Colon (tissue), 2 donors: Measurements from ENCODE around the gene FOXE3.

Experiments
- FAIRE-seq: peaks from 2 replicates; lab custom pipeline; 2012; peaks lifted over from hg19 to GRCh38; lab: Jason Lieb, UNC
- donor health status: control.
- donor health status: control.

Gene FOXE3

DNA sequence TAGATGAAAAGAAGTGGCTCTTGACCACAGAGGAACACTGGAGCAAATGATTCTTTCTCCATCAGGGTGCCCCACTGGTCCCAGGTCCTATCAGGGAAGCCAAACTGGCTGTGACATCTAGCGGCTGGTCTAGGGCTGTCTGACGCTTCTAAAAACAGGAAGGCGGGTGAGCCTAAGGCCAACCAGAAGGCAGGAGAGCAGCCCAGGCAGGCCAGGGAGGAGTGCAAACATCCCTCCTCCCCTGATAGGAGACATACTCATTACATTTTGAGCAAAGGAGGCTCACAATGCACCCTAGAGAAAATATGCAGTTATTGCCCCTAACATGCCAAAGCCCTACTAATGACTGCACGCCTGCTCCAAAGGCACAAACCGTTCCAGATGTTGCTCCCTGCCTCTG is 10.4 kb upstream of the FOXE3 start:
- FAIRE-seq = no peak

DNA sequence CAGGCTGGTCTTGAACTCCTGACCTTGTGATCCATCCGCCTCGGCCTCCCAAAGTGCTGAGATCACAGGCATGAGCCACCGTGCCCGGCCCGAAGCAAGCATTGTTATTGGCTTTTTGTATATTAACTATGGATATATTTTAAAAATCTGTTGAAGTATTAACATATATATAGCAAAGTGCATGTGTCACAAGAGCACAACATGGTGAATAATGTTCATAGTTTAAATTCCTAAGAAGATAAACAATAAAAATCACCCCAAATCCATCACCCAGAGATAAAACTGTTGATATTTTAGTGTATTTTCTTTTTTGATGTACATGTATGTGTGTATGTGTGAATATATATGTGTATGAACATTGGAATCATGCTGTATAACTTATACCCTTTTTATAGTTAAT is 9.1 kb upstream of the FOXE3 start:
- no peak for FAIRE-seq

DNA sequence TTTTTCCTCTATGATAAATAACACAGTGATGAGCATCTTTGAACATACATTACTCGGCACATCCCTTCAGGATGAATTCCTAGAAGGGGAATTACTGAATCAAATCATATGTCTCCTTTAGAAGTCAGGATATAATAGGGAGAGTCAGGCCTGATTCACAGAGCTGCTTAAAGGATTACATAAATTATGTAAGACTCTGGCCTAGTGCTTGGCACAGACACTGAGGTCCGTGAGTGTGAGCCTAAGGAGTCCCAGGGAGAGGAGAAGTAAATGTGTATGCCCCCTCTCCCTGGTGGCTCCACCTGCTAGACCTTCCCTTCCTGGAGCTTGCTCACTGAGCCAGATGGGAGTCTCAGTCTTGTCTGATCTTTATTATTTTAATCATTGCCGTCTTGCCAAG is 8.6 kb upstream of the FOXE3 start:
- no peak for FAIRE-seq

DNA sequence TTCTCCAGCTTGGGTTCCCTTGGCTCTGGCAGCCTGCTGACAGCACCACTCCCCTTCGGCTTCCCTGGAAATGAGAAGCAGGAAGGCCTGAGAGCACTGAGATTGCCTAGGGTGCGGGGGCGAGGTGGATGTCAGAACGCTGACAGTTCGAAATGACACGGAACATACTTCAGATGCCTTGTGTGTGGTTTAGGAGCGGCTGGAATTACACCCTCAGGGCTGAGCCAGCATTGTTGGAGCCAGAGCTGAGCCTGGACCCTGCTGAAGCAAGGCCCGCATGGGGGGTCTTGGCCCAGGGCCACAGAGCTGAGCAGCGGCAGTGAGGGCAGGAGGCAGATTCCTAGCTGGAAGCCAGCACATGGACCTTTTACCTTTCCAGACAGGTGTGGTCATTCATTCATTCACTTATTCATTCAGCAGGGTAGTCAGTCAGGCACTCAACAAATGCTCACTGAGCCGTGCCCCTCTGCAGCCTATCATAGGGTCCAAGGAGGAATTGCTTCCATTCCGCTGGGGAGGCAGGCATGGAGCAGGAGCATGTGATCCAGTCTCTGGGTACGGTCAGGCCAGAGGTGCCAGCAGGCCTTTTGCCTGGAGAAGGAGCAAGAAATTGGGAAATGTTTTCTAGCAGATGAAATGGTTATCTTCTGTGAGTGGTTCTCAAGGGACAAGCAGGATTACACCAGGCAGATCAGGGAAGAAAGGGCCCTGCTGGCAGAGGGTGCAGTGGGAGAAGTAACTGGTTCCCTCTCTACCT is 6.6 kb upstream of the FOXE3 start:
- no peak for FAIRE-seq

DNA sequence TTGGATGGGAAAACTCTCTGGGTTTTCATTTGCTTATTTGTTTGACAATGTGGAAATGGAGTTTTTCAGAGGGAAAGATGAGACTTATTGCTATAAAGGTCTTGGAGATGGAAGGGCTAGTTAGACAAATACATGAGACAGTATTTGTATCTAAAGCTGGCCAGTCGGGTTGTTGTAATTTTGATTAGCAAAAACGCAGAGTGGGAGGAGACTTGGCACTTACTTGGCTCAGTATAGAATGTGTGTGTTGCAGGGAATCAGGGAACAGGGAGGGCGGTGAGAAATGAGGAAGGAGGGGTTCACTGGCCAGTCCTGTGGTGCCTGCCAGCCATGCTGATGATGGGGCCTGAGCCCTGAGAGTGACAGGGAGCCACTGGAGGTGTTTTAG is 6.0 kb upstream of the FOXE3 start:
- FAIRE-seq = no peak

DNA sequence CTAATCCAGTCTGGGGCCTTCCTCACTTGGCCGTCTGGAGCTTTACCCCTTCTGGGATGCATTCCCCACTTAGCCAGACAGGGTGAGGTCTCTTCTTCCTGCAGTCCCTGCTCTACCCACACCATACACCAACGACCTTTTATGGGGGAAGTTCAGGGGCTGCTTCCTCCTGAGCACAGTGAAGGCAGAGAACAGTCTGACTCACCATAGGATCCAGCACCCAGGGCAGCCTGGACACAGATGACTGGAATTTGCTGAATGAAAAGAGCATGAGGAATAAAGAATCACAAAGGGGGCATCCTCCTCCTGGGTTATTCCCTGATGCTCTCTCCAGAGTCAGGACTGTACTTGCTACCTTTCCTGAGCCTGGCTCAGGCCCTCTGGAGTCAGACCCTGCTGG is 4.6 kb upstream of the FOXE3 start:
- FAIRE-seq = no peak

DNA sequence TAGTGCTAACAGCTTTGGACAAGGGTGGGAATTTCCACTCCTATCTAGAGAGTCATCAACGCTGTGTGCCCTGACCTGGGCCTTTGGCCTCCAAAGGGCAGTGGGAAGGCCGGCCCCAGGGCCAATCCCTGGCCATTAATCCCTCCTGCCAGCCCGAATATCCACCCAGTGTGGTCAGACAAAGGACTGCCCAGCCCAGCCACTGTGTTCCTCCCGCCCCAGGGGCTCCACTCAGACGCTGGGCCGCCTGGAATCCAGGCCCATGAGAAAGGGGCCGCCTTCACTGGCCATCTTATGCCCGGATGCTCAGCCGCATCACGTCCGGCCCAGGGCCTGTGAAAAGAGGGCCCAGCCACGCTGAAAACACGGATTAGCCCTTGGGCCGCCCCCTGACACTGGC is 3.6 kb upstream of the FOXE3 start:
- no peak for FAIRE-seq

DNA sequence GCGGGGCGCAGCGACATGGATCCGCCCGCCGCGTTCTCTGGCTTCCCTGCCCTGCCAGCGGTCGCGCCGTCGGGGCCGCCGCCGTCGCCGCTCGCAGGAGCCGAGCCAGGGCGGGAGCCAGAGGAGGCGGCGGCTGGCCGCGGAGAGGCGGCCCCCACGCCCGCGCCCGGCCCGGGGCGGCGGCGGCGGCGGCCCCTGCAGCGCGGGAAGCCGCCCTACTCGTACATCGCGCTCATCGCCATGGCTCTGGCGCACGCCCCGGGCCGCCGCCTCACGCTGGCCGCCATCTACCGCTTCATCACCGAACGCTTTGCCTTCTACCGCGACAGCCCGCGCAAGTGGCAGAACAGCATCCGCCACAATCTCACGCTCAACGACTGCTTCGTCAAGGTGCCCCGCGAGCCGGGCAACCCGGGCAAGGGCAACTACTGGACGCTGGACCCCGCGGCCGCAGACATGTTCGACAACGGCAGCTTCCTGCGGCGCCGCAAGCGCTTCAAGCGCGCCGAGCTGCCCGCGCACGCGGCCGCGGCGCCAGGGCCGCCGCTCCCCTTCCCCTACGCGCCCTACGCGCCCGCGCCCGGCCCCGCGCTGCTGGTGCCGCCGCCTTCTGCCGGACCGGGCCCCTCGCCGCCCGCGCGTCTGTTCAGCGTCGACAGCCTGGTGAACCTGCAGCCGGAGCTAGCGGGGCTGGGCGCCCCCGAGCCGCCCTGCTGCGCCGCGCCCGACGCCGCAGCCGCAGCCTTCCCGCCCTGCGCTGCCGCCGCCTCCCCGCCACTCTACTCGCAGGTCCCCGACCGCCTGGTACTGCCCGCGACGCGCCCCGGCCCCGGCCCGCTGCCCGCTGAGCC is 459 bp downstream of the FOXE3 start:
- no peak for FAIRE-seq

DNA sequence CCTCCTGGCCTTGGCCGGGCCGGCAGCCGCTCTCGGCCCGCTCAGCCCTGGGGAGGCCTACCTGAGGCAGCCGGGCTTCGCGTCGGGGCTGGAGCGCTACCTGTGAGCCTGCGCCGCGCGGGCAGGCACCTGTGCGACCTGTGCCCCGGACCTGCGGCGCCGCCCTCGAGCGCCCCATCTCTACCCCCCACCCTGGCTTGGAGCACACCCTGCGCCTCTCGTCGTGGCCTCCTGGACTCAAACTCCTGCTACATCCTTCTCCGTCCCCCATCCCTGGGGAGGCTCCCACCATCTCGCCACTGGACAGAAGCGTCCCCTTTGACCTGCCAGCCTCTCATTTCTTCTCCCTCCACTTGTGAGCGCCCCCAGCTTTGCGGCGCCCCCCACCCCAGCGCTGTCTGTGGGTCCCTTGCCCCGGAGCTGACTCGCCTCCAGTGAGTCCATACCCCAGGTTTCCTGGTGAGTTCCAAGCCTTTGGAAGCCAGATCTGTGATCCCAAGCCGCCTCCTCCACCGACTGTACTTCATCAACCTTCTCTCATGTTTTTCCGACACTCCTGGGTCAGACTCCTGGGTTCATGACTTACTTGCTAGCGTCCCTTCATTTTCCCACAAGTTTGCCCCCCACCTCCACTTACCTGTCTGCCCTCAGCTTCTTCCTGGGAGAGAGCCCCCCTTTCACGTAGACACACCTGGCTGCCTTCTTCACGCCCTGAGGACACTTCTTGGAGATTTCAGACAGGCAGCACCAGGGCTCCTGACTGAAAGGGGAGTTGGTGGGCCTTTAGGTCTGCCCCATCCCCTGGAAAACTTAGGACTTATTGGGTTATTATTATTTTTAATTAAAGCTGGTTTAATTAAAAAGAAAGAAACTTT is 1.3 kb downstream of the FOXE3 start:
- no peak for FAIRE-seq

DNA sequence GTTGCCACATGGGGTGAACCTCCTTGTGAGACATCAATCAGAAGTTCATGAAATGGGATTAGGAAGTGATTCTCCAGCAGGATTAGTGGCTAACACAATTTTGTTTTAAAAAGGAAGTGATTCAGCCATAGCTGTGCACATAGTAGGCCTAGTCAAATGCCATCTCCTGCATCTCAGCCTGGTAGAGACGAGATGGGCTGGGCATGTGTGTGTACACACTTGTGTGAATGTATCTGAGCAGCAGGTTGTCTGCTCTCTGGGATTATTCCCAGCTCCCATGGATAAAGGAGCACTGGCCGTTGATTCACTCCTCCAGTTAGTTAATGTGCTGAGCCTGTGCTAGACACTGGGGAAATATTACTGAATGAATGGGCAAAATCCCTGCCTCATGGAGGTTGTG is 2.0 kb downstream of the FOXE3 start:
- FAIRE-seq = no peak

DNA sequence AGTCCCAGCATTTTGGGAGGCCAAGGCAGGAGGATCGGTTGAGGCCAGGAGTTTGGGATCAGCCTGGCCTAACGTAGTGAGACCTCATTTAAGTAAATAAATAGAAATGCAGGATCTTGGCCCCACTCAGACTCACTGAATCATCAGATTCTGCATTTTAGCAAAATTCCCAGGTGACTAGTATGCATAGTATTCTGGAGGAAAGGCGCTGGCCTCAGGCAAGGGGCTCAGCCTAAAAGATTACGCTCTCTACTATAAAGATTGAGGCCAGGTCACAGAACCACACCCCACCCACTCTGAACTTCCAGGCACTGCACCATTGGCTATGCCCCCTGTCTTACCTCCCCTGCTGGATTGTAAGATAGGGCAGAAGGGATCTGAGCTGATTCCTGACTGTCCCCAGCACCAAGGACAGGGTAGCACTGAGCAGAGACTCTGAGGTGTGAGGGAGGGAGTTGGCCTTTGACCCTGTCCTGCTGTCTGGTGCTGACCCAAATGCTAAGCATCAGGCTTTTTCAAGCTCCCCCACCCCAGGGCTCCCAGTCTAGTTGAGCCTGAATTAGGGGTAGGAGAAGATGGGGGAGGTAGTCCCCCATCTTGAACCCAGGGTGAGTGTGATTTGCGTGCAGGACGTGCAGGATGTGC is 2.7 kb downstream of the FOXE3 start:
- FAIRE-seq = no peak

DNA sequence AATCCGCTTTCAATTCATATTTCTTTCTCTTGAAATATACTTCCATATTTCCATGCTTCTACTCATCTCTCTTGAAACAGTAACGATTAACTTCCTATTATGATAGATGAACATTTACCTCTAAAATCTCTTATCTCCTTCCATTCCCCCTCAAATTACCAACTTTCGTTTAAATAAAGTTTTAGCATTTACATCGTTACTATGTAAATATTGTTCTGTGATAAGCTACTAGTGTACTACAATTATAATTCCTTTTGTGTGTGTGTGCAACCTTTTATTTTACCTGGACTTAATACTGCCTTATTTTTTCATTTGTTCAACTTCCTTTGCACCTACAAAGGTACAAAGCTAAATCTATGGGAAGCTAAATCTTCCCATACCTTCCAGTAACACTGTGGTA is 4.5 kb downstream of the FOXE3 start:
- FAIRE-seq = no peak

DNA sequence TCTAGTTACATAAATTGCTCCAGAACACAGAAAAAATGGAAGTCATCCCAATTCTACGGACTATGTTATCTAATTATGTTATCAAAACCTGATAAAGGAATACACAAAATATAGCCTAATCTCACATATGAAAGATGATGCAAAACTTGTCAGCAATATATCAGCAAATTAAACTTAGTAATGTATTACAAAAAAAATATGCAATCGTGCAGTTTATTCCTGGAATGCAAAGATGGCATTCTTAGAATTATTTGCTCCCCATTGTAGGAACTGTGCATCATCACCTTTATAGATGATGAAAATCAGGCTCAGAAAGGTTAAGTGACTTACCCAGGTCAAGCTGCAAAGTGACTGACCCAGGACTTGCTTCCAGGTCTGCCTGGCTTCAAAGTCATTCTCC is 7.8 kb downstream of the FOXE3 start:
- no peak for FAIRE-seq

DNA sequence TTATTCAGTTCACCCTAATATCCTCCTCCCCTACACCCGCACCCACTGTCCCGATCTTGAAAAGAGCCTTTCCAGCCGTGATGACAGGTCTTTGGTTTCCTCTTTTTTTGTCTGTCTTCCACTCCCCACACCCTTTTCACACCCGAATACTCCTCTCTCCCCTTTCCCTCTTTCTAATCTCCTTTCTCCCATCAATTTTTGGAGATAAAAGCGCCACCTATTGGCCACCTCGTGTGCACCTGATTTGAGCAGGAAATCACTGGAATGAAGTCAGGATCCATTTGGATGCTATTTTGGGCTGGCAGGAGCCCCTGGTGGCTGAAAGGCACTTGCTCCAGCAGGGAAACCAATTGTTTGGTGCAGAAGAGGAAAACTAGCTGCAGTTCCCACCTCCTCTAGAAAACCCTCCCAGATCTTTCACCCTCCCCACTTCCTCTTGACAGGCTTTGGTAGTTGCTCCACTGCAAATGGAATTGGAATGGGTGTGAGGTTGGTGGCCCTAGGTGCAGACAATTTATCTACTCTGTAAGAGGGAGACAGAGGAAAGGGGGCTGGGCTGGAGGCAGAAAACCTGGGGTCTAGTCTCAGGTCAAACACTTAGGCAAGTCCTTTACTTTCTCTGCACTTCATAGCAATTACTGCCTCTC is 8.4 kb downstream of the FOXE3 start:
- FAIRE-seq = no peak

DNA sequence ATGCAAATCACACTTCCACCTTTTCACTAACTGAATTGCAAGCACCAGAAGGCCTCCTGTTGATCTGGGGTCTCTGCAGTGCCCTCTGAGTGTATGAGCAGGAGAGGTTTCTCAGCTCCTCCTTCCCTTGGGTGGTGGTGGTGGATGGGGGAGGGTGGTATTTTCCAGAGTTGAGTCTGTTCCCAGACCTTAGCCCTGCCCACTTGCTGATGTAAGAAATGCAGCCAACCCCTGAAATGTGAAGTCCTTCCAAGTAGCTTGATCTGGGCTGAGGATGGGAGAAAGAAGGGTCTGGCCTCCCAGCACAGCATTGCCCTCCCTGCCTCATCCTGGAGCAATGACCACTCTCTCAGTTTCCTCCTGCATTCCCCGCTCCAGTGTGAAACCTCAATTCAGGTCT is 15.4 kb downstream of the FOXE3 start:
- FAIRE-seq = no peak

DNA sequence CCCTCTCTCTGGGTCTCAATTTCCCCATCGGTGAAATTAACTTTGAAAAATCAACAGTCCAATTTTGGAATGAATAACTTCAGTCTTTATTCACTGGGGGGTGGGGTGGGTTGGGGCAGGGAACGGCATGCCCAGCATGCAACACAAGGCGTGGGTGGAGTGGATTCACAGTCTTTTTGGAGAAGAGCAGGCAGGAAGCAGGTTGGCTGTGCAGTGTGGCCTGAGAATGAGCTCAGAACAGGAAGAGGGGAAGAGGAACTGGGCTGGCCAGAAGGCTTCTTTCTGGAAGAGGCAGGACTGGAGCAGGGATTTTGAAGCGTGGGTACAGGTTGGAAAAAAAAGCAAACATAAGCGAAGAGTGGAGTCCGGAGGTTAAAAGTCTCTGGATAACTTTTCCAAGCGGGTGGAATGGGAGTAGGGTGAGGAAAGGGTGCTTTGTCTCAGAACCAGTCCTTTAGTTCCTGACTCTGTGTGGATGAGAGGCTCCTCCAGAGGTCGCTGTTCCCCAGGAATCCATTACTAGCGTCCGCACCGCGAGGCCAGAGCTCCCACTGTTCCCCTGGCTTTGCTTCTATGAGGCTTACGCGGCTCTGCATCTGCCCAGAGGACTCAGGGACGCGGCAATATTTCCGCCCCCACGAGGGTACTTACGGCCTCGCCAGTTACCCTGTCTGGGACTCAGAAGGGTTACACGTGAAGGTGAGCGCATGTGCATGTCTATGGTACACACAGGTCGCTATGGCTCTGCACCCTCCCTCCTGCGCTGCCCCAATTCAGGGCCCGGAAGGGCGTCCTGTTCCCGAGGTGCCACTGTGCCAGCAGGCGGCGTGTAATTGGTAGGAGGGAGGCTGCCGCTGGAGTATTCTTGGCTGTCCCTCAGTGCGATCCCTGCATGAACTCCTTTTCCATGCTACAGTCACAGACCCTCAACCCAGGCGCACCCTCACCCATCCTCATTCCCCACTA is 16.3 kb downstream of the FOXE3 start:
- no peak for FAIRE-seq

DNA sequence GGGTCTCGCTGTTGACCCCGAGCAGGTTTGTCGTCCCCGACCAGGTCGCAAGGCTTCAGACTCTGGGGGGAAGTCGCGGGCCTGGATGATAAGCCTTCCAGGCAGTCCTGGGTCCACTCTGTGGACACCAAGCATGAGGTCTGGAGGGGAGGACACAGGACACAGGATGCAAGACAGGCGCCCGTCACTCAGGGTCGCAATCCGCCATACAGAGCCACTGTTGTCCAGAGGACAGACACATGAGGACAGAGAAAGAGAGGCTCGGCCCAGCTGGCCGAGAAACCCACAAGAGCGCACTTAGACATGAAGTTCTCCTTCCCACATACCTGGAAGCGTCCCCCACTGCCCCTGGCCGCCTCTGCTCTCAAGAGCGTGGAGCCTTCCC is 16.9 kb downstream of the FOXE3 start:
- FAIRE-seq = no peak

DNA sequence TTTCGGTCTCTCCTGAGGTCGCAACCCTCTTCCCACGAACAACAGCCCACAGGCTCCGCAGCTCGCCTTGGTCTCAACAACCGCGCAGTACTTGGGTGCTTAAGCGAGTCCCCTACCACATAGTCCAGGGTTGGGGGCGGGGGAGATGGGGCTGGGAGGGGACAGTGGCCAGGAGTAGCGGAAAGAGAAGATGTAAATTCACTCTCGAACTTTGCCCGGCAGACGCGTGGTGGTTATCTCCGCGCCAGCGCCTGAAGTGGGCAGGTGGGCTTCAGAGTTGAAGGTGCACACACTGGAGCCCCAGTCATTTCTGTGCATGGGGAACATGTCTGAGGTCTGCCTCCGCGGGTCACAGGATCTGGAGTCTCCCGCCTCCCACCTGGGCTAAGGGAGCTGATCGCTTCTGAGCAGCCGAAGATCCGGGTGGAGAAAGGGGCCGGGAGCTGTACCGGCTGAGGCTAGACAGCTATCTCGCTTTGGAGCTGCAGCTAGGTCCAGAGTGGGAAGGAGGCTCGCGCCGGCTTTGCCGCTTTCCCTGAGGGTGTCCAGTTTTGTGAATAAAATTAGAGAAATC is 17.5 kb downstream of the FOXE3 start:
- no peak for FAIRE-seq

DNA sequence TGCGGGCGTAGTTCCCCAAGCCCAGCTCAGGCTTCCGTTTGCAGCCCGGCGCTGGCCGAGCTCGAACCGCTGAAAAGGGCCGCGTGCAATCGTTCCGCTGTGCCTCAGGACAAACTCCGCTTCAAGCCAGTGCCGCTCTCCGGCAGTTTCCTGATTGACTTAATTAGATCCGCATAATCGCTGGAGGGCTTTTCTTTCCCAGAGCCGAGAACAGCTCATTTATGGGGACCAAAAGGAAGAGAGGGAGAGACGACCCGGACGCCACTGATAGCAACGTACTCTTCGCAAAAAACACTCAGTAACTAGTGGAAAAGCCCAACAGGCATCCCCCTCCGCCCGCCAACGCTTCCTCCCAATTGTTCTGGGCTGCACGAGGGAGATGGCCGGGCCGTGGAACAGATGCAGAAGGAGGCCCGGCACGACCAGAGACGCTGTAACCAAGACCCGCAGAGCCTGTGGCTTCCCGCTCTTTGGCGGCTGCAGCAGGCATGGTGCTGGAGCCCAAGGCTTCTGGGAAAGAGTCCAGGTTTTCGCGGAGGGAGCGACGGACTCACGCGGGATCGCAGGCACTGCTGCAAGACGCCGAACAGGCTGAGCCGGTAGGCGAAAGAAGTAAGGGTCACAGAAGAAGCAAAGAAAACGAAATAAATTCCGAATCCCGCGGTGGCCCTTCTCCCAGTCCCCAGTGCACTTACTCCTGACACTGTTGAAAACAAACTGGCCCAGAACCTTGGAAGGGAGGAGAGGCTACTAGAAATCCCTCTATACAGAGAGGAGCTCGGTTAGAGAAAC is 18.2 kb downstream of the FOXE3 start:
- FAIRE-seq = no peak
